ENCODE data around the gene CYP20A1. TPM values are rescaled to one million over a fixed set of nuclear protein-coding genes. Genes with fewer than 3 reads are reported as not detected.
"Not testable (repeated sequence)": the region's sequence is repeated elsewhere in the genome, so short reads cannot be mapped to it uniquely, and the experiment has no call there.

The CYP20A1 gene
- total and polyA plus RNA-seq, 2 of the 8 experiments (the other 6 are each of a cell fraction or from before 2014, with no cell fraction given), result 6.2 to 21.5 TPM

GRCh38 chr2:203191026-203191425, 47.8 kb upstream of the CYP20A1 start:
- H3K4me1 ChIP-seq (replicated peaks in 1 of 4; ENCODE audit: control insufficient read depth in 3 of 4, insufficient read depth in 4 of 4, low read length in 3 of 4); H3K23ac ChIP-seq (ENCODE audit: insufficient read length); H3K27ac ChIP-seq (ENCODE audit: low read depth, low read length); H3K4ac ChIP-seq (replicated peaks; ENCODE audit: insufficient read length, low read depth, low read length); H3K14ac ChIP-seq (ENCODE audit: insufficient read length); H3K4me3 ChIP-seq (ENCODE audit: extremely low read depth in 1 of 4, insufficient read depth in 2 of 4, low read depth in 3 of 4, low read length in 4 of 4); H3K27me3 ChIP-seq (replicated peaks in 1 of 4; ENCODE audit: control insufficient read depth in 3 of 4, extremely low read depth in 1 of 4, insufficient read depth in 3 of 4, low read length in 3 of 4); H2AFZ ChIP-seq (ENCODE audit: low read length); H3K23me2 ChIP-seq (ENCODE audit: low read depth, low read length); H3K79me1 ChIP-seq (ENCODE audit: low read depth, low read length); H3K36me3 ChIP-seq (ENCODE audit: control insufficient read depth in 2 of 4, insufficient read depth in 4 of 4, low read length in 3 of 4); CTCF ChIA-PET (ENCODE audit: partially characterized antibody); H4K20me1 ChIP-seq (replicated peaks in 1 of 2; ENCODE audit: control insufficient read depth in 1 of 2, insufficient read depth in 2 of 2, low read length in 2 of 2); H2BK120ac ChIP-seq (replicated peaks; ENCODE audit: low read depth, low read length); H2BK15ac ChIP-seq (ENCODE audit: low read length); H4K5ac ChIP-seq (ENCODE audit: insufficient read length, low read depth, low read length); H3K4me2 ChIP-seq (ENCODE audit: insufficient read depth in 1 of 2, low read depth in 2 of 2, low read length in 2 of 2); H4K8ac ChIP-seq (ENCODE audit: extremely low read depth, insufficient read depth, low read length); H3K18ac ChIP-seq (ENCODE audit: extremely low read depth, low read length); POLR2A ChIA-PET (ENCODE audit: partially characterized antibody); H4K91ac ChIP-seq (replicated peaks; ENCODE audit: insufficient read length, low read length); H2BK12ac ChIP-seq (ENCODE audit: low read depth, low read length); H3K79me2 ChIP-seq (ENCODE audit: control insufficient read depth in 1 of 2, insufficient read depth in 2 of 2, low read length in 2 of 2); H2BK5ac ChIP-seq (ENCODE audit: low read depth, low read length); H2BK20ac ChIP-seq (ENCODE audit: low read length); H3K9ac ChIP-seq (replicated peaks in 1 of 4; ENCODE audit: extremely low read depth in 1 of 4, low read depth in 3 of 4, low read length in 3 of 4); H2AK5ac ChIP-seq (ENCODE audit: low read depth, low read length); DNase-seq (ENCODE audit: low read depth in 1 of 2, low spot score in 2 of 2); H3K9me3 ChIP-seq (ENCODE audit: insufficient read depth in 2 of 2, low read depth in 1 of 2, low read length in 1 of 2); FAIRE-seq; H3K56ac ChIP-seq (replicated peaks; ENCODE audit: insufficient read length, low read depth, low read length): not testable (repeated sequence)
- 96% methylated on average over 6 of the region's 6 CpGs; no CpG with 5 or more reads in 1 of the 2 experiments for WGBS, 2 experiments (ENCODE audit: extremely low coverage in 1 of 2, insufficient coverage in 1 of 2, insufficient read length in 1 of 2, insufficient replicate concordance in 2 of 2, low coverage in 1 of 2, low lambda C conversion rate in 2 of 2, missing lambda C conversion rate in 1 of 2)
